ENCODE results near the gene NME2.

Gene NME2

DNA sequence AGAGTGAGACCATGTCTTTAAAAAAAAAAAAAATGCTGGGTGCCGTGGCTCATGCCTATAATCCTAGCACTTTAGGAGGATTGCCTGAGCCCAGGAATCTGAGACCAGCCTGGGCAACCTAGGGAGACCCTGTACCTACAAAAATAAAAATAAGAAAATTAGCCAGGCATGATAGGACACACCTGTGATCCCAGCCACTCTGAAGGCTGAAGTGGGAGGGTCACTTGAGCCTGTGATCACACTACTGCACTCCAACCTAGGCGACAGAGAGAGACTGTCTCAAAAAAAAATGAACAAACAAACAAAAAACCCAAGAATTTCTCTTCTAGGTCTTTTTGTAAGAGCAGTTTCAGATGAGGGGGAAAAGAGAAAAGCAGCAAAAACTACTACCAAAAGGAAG lies 34.6 kb downstream of the NME2 start:
- TF ChIP-seq SIN3A (IDR thresholded peaks at IDR 0.05; ENCODE audit: borderline replicate concordance, insufficient read depth, low read length) (no peak), TAF1 (IDR thresholded peaks at IDR 0.05; ENCODE audit: borderline replicate concordance, insufficient read depth, low read length) (no peak), FOXP2 (optimal IDR thresholded peaks at IDR 0.05; ENCODE audit: borderline replicate concordance, extremely low read depth, extremely low read length, insufficient read depth) (no peak), REST (IDR thresholded peaks at IDR 0.05; ENCODE audit: insufficient read depth in 1 of 2, low read depth in 2 of 2, low read length in 2 of 2) (no peak), POLR2AphosphoS5 (IDR thresholded peaks at IDR 0.05; ENCODE audit: low read depth, low read length) (no peak)

GRCh38 chr17:51203838-51204237 lies 37.6 kb downstream of the NME2 start:
- no peak for TF ChIP-seq REST (IDR thresholded peaks at IDR 0.05; ENCODE audit: insufficient read depth in 1 of 2, low read depth in 2 of 2, low read length in 2 of 2)
- TF ChIP-seq POLR2AphosphoS5 (IDR thresholded peaks at IDR 0.05; ENCODE audit: low read depth, low read length) = no peak
- no peak for TF ChIP-seq FOXP2 (optimal IDR thresholded peaks at IDR 0.05; ENCODE audit: borderline replicate concordance, extremely low read depth, extremely low read length, insufficient read depth)
- TF ChIP-seq SIN3A (IDR thresholded peaks at IDR 0.05; ENCODE audit: borderline replicate concordance, insufficient read depth, low read length) = no peak
- no peak for TF ChIP-seq TAF1 (IDR thresholded peaks at IDR 0.05; ENCODE audit: borderline replicate concordance, insufficient read depth, low read length)

DNA sequence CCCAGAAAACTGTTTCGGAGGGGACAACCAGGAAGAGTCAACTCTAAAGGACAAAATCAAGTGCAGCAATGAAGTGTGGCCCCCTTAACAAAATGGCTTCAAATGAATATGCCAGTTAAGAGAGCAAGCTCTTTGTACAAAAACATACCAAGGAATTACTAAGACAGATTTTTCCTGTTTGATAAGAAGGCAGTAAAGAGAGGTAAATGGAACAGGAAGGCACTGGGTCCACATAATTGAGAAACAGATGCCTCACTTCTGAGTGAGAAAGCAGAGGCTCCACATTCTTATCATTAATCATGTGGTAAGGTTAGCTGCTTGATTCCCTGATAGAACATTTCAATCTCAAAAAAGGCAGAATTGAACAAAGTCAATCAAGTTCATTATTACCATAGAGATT lies 48.7 kb downstream of the NME2 start:
- TF ChIP-seq POLR2AphosphoS5 (IDR thresholded peaks at IDR 0.05; ENCODE audit: low read depth, low read length) (no peak), TAF1 (IDR thresholded peaks at IDR 0.05; ENCODE audit: borderline replicate concordance, insufficient read depth, low read length) (no peak), REST (IDR thresholded peaks at IDR 0.05; ENCODE audit: insufficient read depth in 1 of 2, low read depth in 2 of 2, low read length in 2 of 2) (no peak), FOXP2 (optimal IDR thresholded peaks at IDR 0.05; ENCODE audit: borderline replicate concordance, extremely low read depth, extremely low read length, insufficient read depth) (no peak), SIN3A (IDR thresholded peaks at IDR 0.05; ENCODE audit: borderline replicate concordance, insufficient read depth, low read length) (no peak)

- TF ChIP-seq REST (IDR thresholded peaks at IDR 0.05; ENCODE audit: insufficient read depth in 1 of 2, low read depth in 2 of 2, low read length in 2 of 2) = no peak
- TF ChIP-seq SIN3A (IDR thresholded peaks at IDR 0.05; ENCODE audit: borderline replicate concordance, insufficient read depth, low read length) = no peak
- TF ChIP-seq POLR2AphosphoS5 (IDR thresholded peaks at IDR 0.05; ENCODE audit: low read depth, low read length) = no peak
- no peak for TF ChIP-seq TAF1 (IDR thresholded peaks at IDR 0.05; ENCODE audit: borderline replicate concordance, insufficient read depth, low read length)
- no peak for TF ChIP-seq FOXP2 (optimal IDR thresholded peaks at IDR 0.05; ENCODE audit: borderline replicate concordance, extremely low read depth, extremely low read length, insufficient read depth)
Observed at GRCh38 chr17:51217946-51218345, 51.7 kb downstream of the NME2 start.

DNA sequence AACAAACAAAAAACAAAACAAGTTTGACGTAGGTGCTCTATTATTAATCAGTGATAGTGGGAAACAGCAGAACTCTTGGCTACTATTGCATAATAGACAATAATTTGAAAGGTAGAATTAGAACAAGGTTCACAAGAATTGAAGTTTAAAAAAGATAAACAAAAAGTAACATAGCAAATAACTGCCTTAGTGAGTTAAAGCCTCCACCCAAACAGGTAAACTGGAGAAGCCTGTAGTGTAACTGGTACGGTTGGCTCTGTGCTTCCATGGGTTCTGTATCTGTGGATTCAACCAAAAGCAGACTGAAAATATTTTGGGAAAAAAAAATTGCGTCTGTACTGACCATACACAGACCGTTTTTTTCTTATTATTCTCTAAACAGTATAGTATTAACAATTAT lies 55.1 kb downstream of the NME2 start:
- no peak for TF ChIP-seq REST (IDR thresholded peaks at IDR 0.05; ENCODE audit: insufficient read depth in 1 of 2, low read depth in 2 of 2, low read length in 2 of 2)
- TF ChIP-seq FOXP2 (optimal IDR thresholded peaks at IDR 0.05; ENCODE audit: borderline replicate concordance, extremely low read depth, extremely low read length, insufficient read depth) = no peak
- no peak for TF ChIP-seq SIN3A (IDR thresholded peaks at IDR 0.05; ENCODE audit: borderline replicate concordance, insufficient read depth, low read length)
- TF ChIP-seq TAF1 (IDR thresholded peaks at IDR 0.05; ENCODE audit: borderline replicate concordance, insufficient read depth, low read length) = no peak
- TF ChIP-seq POLR2AphosphoS5 (IDR thresholded peaks at IDR 0.05; ENCODE audit: low read depth, low read length) = no peak
